K562 (cell line): ENCODE data around the gene ATP7B. TPM values are rescaled to one million over a fixed set of nuclear protein-coding genes. Genes with fewer than 3 reads are reported as not detected.
A peak's percentile ranks its signal among the peaks of the same experiment; 100 is the strongest.

Source experiments
- CBFA2T2 ChIP-seq: fragments of 450-650 bp; conservative IDR thresholded peaks from 2 replicates; pipeline ENCODE4 v1.6.1; 2017; ENCODE audit warnings: mild to moderate bottlenecking
- EP400 ChIP-seq: fragments of 450-650 bp; IDR thresholded peaks from 2 replicates; pipeline ENCODE4 v1.6.1; 2017; ENCODE audit warnings: antibody characterized with exemption, mild to moderate bottlenecking, moderate library complexity
- HDAC6 ChIP-seq: IDR thresholded peaks from 2 replicates; pipeline ENCODE4 v1.6.1; 2012; ENCODE audit warnings: low read depth, mild to moderate bottlenecking, control low read depth, inconsistent platforms, low read length, moderate library complexity
- MEF2A ChIP-seq: IDR thresholded peaks from 2 replicates; pipeline ENCODE4 v1.6.1; 2011; ENCODE audit warnings: low read depth, mild to moderate bottlenecking, low read length, moderate library complexity; ENCODE audit not compliant: control insufficient read depth
- NR3C1 ChIP-seq: sonication (generic); formaldehyde crosslinking; IDR thresholded peaks from 2 replicates; pipeline ENCODE4 v1.8.1; 2022; ENCODE audit warnings: missing genetic modification reagents
- NR4A1 ChIP-seq, 2 experiments: fragments of 250-450 bp in 1 of 2; fragments of 450-650 bp in 1 of 2; sonication (Bioruptor Pico) in 1 of 2; IDR thresholded peaks; 2 replicates each; pipeline versions ENCODE4 v1.4.0 to v1.6.1; 2016 to 2020; ENCODE audit warnings: mild to moderate bottlenecking in 2 of 2, missing compliant biosample characterization in 1 of 2, missing genetic modification characterization in 1 of 2, moderate library complexity in 1 of 2
- SMAD4 ChIP-seq: fragments of 250-450 bp; sonication (Bioruptor Pico); conservative IDR thresholded peaks from 2 replicates; pipeline ENCODE4 v1.8.0; 2021; ENCODE audit warnings: inconsistent platforms, mild to moderate bottlenecking, moderate library complexity
- STAT5A ChIP-seq: IDR thresholded peaks from 2 replicates; pipeline ENCODE4 v1.6.1; 2012; ENCODE audit warnings: low read length, inconsistent platforms, borderline replicate concordance
- ZNF561 ChIP-seq: fragments of 450-650 bp; formaldehyde crosslinking; conservative IDR thresholded peaks from 2 replicates; pipeline ENCODE4 v1.4.0; 2020; ENCODE audit warnings: mild to moderate bottlenecking, moderate library complexity
- ZNF584 ChIP-seq: fragments of 200-800 bp; sonication (Bioruptor generic); IDR thresholded peaks from 2 replicates; pipeline ENCODE4 v1.6.1; 2016; ENCODE audit warnings: low read depth, mild to moderate bottlenecking, missing genetic modification characterization, missing compliant biosample characterization
- ZNF668 ChIP-seq: fragments of 250-450 bp; sonication (Bioruptor Pico); IDR thresholded peaks from 2 replicates; pipeline ENCODE4 v1.8.0; 2022; ENCODE audit warnings: mild to moderate bottlenecking, inconsistent platforms
- polyA plus RNA-seq, 8 experiments: library from polyadenylated mRNA; depleted of rRNA in 4 of 8; stranded (reverse) in 5 of 8; unstranded in 3 of 8; fragments of >200 nt; fragmentation: Nextera tagmentation in 2 of 8; fragmentation: Illumina TruSeq in 1 of 8; extraction: Ambion mirVana in 2 of 8; extraction: Trizol in 1 of 8; gene quantifications; 2 replicates each; pipeline versions ENCODE4 v1.2.1 to v1.2.3, GENCODE V29; 2011 to 2014; ENCODE audit warnings: inconsistent platforms in 1 of 8, missing spikeins in 1 of 8
- total RNA-seq, 7 experiments: library from RNA; depleted of rRNA in 6 of 7; stranded (reverse); fragments of >200 nt in 6 of 7; fragmentation: Illumina TruSeq in 2 of 7; extraction: Trizol in 2 of 7; gene quantifications; 2 replicates each; pipeline versions ENCODE4 v1.2.1 to v1.2.3, GENCODE V29; 2011 to 2021; ENCODE audit warnings: low replicate concordance in 1 of 7
- TF ChIP-seq, protein P1 (sequence below): fragments of 450-650 bp; IDR thresholded peaks from 2 replicates; pipeline ENCODE4 v1.6.1; 2016; ENCODE audit warnings: low read depth, mild to moderate bottlenecking, moderate library complexity
- TF ChIP-seq, protein P2 (sequence below): fragments of 450-650 bp; IDR thresholded peaks from 2 replicates; pipeline ENCODE4 v1.6.1; 2016; ENCODE audit warnings: mild to moderate bottlenecking, moderate library complexity
- TF ChIP-seq, protein P3 (sequence below): sonication (generic); formaldehyde crosslinking; IDR thresholded peaks from 2 replicates; pipeline ENCODE4 v1.8.0; 2022; ENCODE audit warnings: missing genetic modification reagents, mild to moderate bottlenecking, borderline replicate concordance

Gene ATP7B
- total and polyA plus RNA-seq, 9 of the 15 experiments (the other 6 are each of a cell fraction or from before 2014, with no cell fraction given) = 1.1 to 20.4 (median 8.5) TPM

- TF ChIP-seq, protein P1, sequence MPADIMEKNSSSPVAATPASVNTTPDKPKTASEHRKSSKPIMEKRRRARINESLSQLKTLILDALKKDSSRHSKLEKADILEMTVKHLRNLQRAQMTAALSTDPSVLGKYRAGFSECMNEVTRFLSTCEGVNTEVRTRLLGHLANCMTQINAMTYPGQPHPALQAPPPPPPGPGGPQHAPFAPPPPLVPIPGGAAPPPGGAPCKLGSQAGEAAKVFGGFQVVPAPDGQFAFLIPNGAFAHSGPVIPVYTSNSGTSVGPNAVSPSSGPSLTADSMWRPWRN = no peak
- TF ChIP-seq ZNF561 (CRISPR knock-in tag) = no peak
- peak; percentile 48 for TF ChIP-seq CBFA2T2
- TF ChIP-seq EP400 = no peak
- TF ChIP-seq NR3C1 (CRISPR knock-in tag) = no peak
- TF ChIP-seq HDAC6 = no peak
- TF ChIP-seq MEF2A = no peak
- no peak for TF ChIP-seq STAT5A
- TF ChIP-seq, protein P2, sequence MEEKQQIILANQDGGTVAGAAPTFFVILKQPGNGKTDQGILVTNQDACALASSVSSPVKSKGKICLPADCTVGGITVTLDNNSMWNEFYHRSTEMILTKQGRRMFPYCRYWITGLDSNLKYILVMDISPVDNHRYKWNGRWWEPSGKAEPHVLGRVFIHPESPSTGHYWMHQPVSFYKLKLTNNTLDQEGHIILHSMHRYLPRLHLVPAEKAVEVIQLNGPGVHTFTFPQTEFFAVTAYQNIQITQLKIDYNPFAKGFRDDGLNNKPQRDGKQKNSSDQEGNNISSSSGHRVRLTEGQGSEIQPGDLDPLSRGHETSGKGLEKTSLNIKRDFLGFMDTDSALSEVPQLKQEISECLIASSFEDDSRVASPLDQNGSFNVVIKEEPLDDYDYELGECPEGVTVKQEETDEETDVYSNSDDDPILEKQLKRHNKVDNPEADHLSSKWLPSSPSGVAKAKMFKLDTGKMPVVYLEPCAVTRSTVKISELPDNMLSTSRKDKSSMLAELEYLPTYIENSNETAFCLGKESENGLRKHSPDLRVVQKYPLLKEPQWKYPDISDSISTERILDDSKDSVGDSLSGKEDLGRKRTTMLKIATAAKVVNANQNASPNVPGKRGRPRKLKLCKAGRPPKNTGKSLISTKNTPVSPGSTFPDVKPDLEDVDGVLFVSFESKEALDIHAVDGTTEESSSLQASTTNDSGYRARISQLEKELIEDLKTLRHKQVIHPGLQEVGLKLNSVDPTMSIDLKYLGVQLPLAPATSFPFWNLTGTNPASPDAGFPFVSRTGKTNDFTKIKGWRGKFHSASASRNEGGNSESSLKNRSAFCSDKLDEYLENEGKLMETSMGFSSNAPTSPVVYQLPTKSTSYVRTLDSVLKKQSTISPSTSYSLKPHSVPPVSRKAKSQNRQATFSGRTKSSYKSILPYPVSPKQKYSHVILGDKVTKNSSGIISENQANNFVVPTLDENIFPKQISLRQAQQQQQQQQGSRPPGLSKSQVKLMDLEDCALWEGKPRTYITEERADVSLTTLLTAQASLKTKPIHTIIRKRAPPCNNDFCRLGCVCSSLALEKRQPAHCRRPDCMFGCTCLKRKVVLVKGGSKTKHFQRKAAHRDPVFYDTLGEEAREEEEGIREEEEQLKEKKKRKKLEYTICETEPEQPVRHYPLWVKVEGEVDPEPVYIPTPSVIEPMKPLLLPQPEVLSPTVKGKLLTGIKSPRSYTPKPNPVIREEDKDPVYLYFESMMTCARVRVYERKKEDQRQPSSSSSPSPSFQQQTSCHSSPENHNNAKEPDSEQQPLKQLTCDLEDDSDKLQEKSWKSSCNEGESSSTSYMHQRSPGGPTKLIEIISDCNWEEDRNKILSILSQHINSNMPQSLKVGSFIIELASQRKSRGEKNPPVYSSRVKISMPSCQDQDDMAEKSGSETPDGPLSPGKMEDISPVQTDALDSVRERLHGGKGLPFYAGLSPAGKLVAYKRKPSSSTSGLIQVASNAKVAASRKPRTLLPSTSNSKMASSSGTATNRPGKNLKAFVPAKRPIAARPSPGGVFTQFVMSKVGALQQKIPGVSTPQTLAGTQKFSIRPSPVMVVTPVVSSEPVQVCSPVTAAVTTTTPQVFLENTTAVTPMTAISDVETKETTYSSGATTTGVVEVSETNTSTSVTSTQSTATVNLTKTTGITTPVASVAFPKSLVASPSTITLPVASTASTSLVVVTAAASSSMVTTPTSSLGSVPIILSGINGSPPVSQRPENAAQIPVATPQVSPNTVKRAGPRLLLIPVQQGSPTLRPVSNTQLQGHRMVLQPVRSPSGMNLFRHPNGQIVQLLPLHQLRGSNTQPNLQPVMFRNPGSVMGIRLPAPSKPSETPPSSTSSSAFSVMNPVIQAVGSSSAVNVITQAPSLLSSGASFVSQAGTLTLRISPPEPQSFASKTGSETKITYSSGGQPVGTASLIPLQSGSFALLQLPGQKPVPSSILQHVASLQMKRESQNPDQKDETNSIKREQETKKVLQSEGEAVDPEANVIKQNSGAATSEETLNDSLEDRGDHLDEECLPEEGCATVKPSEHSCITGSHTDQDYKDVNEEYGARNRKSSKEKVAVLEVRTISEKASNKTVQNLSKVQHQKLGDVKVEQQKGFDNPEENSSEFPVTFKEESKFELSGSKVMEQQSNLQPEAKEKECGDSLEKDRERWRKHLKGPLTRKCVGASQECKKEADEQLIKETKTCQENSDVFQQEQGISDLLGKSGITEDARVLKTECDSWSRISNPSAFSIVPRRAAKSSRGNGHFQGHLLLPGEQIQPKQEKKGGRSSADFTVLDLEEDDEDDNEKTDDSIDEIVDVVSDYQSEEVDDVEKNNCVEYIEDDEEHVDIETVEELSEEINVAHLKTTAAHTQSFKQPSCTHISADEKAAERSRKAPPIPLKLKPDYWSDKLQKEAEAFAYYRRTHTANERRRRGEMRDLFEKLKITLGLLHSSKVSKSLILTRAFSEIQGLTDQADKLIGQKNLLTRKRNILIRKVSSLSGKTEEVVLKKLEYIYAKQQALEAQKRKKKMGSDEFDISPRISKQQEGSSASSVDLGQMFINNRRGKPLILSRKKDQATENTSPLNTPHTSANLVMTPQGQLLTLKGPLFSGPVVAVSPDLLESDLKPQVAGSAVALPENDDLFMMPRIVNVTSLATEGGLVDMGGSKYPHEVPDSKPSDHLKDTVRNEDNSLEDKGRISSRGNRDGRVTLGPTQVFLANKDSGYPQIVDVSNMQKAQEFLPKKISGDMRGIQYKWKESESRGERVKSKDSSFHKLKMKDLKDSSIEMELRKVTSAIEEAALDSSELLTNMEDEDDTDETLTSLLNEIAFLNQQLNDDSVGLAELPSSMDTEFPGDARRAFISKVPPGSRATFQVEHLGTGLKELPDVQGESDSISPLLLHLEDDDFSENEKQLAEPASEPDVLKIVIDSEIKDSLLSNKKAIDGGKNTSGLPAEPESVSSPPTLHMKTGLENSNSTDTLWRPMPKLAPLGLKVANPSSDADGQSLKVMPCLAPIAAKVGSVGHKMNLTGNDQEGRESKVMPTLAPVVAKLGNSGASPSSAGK = peak; percentile 39; the same call in 1 of the 2 replicates
- no peak for TF ChIP-seq ZNF668 (CRISPR knock-in tag)
- no peak for TF ChIP-seq ZNF584
- peak; percentile 66; the same call in 1 of the 2 replicates for TF ChIP-seq SMAD4
- TF ChIP-seq, protein P3, sequence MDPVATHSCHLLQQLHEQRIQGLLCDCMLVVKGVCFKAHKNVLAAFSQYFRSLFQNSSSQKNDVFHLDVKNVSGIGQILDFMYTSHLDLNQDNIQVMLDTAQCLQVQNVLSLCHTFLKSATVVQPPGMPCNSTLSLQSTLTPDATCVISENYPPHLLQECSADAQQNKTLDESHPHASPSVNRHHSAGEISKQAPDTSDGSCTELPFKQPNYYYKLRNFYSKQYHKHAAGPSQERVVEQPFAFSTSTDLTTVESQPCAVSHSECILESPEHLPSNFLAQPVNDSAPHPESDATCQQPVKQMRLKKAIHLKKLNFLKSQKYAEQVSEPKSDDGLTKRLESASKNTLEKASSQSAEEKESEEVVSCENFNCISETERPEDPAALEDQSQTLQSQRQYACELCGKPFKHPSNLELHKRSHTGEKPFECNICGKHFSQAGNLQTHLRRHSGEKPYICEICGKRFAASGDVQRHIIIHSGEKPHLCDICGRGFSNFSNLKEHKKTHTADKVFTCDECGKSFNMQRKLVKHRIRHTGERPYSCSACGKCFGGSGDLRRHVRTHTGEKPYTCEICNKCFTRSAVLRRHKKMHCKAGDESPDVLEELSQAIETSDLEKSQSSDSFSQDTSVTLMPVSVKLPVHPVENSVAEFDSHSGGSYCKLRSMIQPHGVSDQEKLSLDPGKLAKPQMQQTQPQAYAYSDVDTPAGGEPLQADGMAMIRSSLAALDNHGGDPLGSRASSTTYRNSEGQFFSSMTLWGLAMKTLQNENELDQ (CRISPR knock-in tag) = no peak
- no peak for TF ChIP-seq NR4A1 (CRISPR knock-in tag; IDR thresholded peaks at IDR 0.05)
- no peak for TF ChIP-seq NR4A1 (tag; IDR thresholded peaks at IDR 0.05)
Measured at GRCh38 chr13:51996641-51997040, 14.6 kb downstream of the ATP7B start (continued).
